Chondrocyte (in vitro differentiated cells): ENCODE data around the gene FGA. TPM values are rescaled to one million over a fixed set of nuclear protein-coding genes. Genes with fewer than 3 reads are reported as not detected.

Source experiments
- DNase-seq: peaks from one replicate; pipeline ENCODE4 v3.0.0; 2021; ENCODE audit warnings: mixed read lengths, low spot score
- H3K27ac Mint-ChIP-seq: one replicate; pipeline ENCODE4 v1.8.0; 2021; ENCODE audit warnings: mild to moderate bottlenecking, moderate library complexity, mixed read lengths; ENCODE audit not compliant: unreplicated experiment
- H3K27me3 Mint-ChIP-seq: 2 replicates; pipeline ENCODE4 v1.8.0; 2021; ENCODE audit warnings: low read depth, mixed read lengths
- H3K36me3 Mint-ChIP-seq: 2 replicates; pipeline ENCODE4 v1.8.0; 2021; ENCODE audit warnings: low read depth, mixed read lengths
- H3K4me1 Mint-ChIP-seq: 2 replicates; pipeline ENCODE4 v1.8.0; 2021; ENCODE audit warnings: low read depth, mild to moderate bottlenecking, mixed read lengths
- H3K4me3 Mint-ChIP-seq: one replicate; pipeline ENCODE4 v1.8.0; 2021; ENCODE audit warnings: mild to moderate bottlenecking, moderate library complexity, mixed read lengths; ENCODE audit not compliant: unreplicated experiment
- H3K9me3 Mint-ChIP-seq: 2 replicates; pipeline ENCODE4 v1.8.0; 2021; ENCODE audit warnings: low read depth, mixed read lengths
- total RNA-seq: library from RNA; stranded (reverse); gene quantifications from 3 replicates; pipeline ENCODE4 v1.2.1, GENCODE V29; 2021
- TF ChIP-seq, protein P1 (sequence below): fragments of 200-600 bp; sonication (generic); IDR thresholded peaks from 2 replicates; pipeline ENCODE4 v1.5.0; 2021; ENCODE audit warnings: antibody characterized with exemption, mild to moderate bottlenecking, moderate library complexity

The FGA gene
- total RNA-seq, 1 donor from 2014 or later = not detected

DNA sequence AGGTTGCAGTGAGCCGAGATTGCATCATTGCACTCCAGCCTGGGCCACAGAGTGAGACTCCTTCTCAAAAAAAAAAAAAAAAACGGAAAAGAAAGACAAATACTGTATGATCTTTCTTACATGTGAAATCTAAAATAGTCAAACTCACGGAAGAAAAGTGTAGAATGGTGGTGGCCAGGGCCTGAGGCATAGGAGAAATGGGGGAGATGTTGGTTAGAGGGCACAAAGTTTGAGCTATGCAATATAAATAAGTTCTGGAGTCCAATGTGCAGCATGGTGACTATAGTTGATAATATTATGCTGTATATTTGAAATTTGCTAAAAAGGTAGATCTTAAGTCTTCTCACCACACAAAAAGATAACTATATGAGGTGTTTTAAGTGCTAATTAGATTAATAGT, 1.3 kb upstream of the FGA start:
- Mint-ChIP-seq H3K36me3 (no peaks in the 10 kb centered on the region), H3K4me3 (no peak overlapping the region), H3K9me3 (no peaks in the 10 kb centered on the region), H3K4me1 (no peaks in the 10 kb centered on the region), H3K27me3 (peaks cover 39% of the 10 kb centered on the region), H3K27ac (no peak overlapping the region)
- TF ChIP-seq, protein P1, sequence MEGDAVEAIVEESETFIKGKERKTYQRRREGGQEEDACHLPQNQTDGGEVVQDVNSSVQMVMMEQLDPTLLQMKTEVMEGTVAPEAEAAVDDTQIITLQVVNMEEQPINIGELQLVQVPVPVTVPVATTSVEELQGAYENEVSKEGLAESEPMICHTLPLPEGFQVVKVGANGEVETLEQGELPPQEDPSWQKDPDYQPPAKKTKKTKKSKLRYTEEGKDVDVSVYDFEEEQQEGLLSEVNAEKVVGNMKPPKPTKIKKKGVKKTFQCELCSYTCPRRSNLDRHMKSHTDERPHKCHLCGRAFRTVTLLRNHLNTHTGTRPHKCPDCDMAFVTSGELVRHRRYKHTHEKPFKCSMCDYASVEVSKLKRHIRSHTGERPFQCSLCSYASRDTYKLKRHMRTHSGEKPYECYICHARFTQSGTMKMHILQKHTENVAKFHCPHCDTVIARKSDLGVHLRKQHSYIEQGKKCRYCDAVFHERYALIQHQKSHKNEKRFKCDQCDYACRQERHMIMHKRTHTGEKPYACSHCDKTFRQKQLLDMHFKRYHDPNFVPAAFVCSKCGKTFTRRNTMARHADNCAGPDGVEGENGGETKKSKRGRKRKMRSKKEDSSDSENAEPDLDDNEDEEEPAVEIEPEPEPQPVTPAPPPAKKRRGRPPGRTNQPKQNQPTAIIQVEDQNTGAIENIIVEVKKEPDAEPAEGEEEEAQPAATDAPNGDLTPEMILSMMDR = no peak
- no peak for DNase-seq

DNA sequence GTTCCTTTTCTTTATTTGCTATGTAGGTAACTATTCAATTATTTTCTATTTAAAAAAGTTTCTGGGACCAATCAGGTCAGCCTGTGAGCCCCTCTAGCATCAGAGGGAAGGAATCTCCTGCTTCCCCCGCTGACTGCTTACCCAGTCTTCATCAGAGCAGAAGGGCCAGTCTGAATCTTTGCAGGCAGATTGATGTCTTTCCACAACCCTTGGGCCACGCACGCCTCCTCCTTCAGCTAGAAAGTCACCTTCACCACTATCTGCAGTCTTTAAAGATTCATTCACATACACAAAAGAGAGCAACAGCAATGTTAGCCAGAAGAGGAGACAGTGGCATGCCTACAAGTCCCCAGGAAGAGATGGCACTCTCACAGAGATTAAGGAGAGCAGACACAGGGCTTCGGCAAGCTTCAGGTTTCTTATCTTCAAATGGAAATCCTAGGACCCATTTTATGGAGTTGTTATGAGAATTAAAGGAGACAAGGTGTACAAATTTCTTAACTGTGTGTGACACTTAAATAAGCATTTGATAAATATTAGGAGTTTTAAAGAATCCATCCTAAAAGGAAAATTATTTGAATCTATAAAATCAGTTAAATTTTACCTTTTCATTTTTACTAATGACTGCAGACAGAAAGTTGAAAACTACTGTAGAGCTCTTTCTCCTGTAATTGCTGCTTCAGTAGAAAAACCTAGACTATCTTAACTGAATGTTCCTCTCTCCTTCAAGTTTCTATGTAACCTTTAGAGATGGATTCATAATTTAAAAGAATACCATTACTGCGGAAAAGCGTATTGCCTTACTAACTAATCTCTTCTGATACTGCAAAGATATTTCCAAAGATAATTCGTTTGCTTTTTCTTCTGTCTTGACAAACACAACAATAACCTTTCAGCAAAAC, 995 bp downstream of the FGA start:
- no peak overlapping the region for H3K27ac Mint-ChIP-seq
- H3K27me3 Mint-ChIP-seq = peaks cover 42% of the 10 kb centered on the region
- H3K4me1 Mint-ChIP-seq = no peaks in the 10 kb centered on the region
- H3K4me3 Mint-ChIP-seq = no peak overlapping the region
- TF ChIP-seq, protein P1 = no peak
- H3K9me3 Mint-ChIP-seq = peaks cover 3% of the 10 kb centered on the region
- H3K36me3 Mint-ChIP-seq = no peaks in the 10 kb centered on the region
- no peak for DNase-seq

DNA sequence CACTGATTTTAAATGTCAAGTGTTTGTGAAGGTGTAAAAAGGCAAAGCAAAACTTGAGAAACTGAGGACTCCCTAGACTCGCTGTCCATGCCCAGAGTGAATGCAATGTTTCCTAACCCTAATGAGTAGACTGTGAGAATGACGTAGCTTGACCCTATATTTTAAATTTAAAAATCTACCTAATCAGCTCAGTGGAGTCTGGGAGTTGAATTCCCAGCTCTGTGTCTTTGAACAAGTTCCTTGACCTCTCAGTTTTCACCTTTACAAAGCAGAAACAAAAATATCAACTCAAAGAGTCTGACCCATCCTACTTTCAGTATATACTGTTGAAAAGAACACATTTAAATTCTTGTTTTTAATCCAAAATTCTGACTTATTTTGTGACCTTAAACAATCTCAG, 2.3 kb downstream of the FGA start:
- Mint-ChIP-seq H3K27ac (no peak overlapping the region), H3K36me3 (no peaks in the 10 kb centered on the region), H3K9me3 (peaks cover 3% of the 10 kb centered on the region), H3K4me3 (no peak overlapping the region), H3K4me1 (no peaks in the 10 kb centered on the region), H3K27me3 (peaks cover 38% of the 10 kb centered on the region)
- no peak for DNase-seq
- TF ChIP-seq, protein P1 = no peak

DNA sequence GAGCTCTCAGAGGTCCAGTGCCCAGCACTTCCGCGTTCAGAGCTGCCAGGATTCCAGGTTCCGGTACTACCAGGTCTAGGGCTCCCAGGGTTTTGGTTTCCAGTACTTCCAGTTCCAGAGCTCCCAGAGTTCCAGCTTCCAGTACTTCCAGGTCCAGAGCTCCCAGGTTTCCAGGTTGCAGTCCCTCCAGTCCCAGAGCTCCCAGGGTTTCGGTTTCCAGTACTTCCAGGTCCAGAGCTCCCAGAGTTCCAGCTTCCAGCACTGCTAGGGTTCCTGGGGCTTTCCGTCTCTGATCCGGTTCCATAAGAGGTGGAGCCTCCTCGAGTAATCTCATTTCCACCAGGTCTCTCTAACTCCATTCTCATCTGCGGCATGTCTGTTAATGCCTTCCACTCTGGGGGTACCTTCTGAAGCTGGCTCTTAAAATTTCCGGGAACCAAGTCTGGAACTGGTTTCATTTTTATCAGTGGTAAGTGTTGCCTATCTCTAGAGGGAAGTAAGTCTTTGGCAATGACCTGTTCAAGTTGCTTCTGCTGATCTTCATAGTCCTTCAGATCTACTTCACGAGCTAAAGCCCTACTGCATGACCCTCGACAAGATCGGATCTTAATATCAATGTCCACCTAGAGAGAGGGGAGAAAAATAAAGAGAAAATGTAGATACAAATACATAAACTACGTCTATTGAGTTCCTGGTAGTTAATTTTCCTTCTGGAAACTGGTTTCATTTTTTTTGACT, 4.1 kb downstream of the FGA start:
- no peaks in the 10 kb centered on the region for H3K4me1 Mint-ChIP-seq
- H3K27me3 Mint-ChIP-seq = peaks cover 40% of the 10 kb centered on the region
- H3K36me3 Mint-ChIP-seq = no peaks in the 10 kb centered on the region
- peaks cover 3% of the 10 kb centered on the region for H3K9me3 Mint-ChIP-seq
- DNase-seq = no peak
- no peak overlapping the region for H3K4me3 Mint-ChIP-seq
- H3K27ac Mint-ChIP-seq = no peak overlapping the region
- TF ChIP-seq, protein P1 = no peak

DNA sequence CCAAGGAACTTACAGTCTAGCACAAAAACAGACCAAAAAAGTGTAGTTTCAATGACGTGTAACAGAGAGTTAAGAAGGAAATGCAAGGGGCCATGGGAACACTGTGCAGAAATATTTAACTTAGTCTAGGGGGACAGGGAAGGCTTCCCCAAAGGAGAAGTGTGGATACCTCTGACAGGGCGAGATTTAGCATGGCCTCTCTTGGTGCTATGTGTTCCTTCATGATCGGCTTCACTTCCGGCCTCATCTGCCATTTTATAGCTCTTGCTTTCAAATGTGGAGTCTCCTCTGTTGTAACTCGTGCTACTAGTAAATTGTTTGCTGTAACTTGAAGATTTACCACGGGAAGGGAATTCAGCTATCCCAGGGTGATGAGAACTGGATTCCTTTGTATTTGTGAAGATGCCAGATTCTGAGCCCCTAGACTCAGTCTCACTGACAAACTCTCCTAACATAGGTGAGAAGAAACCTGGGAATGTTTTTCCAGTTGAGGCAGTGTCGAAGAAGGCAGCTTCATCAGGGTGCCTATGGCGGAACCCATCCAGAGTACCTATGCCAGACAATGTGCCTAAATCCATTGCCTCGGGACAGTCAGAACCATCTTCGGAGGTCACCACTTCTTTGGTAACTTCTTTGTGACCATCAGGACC, 5.0 kb downstream of the FGA start:
- H3K4me1 Mint-ChIP-seq = no peaks in the 10 kb centered on the region

More for the DNA sequence above, 5.0 kb downstream of the FGA start:
- Mint-ChIP-seq H3K9me3 (peaks cover 3% of the 10 kb centered on the region), H3K4me3 (no peak overlapping the region), H3K36me3 (no peaks in the 10 kb centered on the region), H3K27me3 (peaks cover 43% of the 10 kb centered on the region), H3K27ac (no peak overlapping the region)
- no peak for DNase-seq
- TF ChIP-seq, protein P1 = no peak
